ENCODE results near the gene TMEM259.

Gene TMEM259

DNA sequence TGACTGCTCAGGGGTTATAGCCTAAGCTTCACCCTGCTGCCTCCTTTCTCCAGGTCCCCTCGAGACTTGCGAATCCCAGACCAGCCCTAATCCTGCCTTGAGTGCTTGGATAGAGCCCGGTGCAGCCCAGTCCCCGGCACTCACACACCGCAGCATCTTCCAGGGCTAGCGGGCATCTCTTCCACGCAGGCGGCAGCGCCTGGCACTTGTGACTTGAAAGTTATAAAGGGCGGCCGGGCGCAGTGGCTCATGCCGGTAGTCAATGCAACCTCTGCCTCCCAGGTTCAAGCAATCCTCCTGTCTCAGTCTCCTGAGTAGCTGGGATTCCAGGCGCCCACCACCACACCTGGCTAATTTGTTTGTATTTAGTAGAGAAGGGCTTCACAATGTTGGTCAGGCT is 34.8 kb downstream of the TMEM259 start:
- DNase-seq (ENCODE audit: low spot score): no peak

DNA sequence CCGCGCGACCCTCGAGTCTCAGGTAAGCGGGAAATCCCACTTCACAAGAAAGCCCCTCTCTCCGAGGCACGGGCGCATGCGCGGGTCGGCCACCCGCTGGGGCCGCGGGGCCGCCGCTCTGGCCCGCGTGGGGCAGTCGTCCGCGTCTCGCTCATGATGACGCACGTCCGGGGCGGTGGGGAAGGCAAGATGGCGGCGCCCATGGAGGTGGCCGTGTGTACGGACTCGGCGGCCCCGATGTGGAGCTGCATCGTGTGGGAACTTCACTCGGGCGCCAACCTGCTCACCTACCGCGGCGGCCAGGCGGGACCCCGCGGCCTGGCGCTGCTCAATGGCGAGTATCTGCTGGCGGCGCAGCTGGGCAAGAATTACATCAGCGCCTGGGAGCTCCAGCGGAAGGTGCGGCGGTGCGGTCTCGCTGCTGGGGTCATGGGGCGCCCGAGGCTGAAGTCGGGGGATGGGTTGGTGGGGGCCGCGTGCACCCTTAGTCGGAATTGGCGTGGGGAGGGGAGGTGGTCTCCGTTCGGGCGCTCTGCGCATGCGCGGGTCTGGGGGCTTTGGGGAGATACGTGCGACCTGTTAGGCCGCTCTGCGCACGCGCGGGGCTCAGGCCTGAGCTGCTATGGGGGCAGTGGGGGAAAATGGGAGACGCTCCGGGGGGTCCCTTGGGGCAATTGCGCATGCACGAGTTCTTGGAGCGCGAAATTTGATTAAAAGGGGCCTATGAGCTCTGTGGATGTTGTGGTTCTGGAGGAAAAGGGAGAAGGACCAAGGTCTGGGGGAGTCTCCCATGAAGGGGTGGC is 36.6 kb downstream of the TMEM259 start, which contains the start of gene WDR18:
WDR18 (plus strand) TSS at position 181 of the 803 bp plus-strand sequence; CDS start at position 190, 9 bp downstream.
- DNase-seq (ENCODE audit: low spot score): peak; percentile 94

DNA sequence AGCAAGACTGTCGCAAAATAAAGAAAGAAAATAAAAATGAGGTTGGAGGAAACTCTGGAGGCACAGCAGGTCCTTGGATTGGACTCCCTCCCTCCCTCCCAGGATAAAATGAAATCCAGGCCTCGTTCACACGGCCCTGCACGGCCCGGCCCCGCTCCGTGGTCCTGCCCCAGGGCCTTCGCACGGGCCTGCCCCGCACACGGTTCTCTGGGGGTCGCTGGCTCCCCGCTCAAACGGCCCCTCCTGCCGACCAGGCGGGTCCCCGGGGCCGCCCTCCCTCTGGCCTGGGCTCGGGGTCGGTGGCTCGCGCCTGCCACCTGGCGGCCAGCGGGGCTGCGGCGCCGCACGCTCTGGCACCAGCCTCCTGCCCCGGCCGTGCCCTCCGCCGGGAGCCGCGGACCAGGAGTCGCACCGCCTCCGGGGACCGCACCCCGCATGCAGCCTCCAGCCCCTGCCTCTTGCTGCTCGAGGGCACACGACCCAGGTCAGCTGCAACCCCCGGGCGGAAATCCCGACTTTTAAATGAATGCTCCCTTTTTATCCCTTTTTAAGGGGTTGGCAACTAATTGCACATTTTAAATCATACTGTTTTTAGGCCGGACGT is 38.3 kb downstream of the TMEM259 start:
- DNase-seq (ENCODE audit: low spot score): peak; percentile 57

DNA sequence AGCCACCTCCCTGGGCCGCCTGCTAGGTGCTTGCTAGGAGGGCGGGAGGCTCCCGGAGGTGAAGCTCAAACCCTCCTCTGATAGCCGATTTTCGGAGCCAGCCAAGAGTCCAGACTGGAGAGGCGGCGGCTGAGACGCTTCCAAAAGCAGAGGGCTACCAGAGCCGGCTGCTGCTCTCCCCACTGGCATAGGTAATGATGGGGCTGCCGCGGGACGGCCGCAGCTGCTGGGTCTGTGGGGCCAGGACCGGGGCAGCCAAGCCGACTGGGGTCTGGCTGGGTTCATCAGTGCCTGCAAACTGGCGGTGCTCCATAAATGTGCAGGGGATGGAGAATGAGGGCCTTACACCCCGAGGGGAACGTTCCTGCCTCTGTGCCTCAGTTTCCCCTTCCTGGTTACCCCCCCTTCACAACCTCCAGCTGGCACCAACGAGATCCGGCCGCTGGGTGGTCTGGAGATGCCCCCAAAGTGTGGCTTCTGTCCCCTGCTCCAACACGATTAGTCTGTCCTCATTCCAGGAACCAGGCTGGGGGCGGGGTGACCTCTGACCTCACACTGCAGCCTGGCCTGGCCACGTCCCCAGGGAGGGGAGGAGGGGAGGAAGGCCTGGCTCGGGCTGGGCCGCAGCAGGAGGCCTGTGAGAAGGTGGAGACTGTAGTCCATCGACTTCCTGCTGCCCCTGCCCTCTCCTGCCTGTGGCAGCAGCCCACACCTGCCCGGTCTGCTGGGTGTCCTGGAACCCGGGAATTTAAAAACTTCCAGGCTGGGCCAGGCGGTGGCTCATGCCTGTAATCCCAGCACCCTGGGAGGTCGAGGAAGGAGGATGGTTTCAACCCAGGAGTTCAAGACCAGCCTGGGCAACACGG is 40.6 kb downstream of the TMEM259 start:
- no peak for DNase-seq (ENCODE audit: low spot score)

- no peak for DNase-seq (ENCODE audit: low spot score)
Observed at GRCh38 chr19:979318-979741, 41.6 kb downstream of the TMEM259 start.

DNA sequence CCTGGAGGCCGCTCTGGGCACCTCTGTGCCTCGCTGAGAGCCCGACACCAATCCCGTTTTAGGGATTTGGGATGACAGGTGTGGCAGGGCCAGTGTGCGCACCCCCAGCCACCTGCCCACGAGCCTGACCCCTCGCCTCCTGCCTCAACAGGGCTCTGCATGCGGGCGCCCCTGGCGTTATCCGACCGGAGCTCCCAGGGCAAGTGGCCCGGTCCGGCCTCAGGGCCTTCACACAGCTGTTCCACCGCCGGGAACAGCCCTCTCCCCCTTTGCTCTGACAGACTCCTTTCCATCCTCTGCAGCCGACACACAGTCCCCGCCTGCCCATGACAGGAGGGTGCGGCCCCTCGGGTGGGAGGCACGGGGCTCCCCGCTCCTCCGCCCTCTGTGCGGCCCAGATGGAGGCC is 43.9 kb downstream of the TMEM259 start:
- no peak for DNase-seq (ENCODE audit: low spot score)

DNA sequence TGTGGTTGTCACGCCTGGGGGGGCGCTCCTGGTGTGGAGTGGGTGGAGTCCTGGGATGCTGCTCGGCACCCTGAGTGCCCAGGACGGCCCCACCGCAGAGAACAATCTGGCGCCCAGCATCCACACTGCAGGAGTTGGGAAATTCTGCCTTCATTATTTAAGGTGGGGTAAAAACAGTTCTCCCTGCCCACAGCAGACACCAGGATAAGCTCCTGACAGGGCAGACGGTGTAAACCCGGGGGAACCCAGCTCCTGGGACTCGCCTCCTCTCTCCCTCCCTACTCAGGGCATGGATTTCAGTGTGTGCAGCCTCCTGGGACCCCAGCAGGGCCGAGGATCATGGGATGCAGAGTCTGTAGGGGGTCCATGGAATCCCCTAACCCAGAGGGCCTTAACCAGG is 44.4 kb downstream of the TMEM259 start:
- DNase-seq (ENCODE audit: low spot score): no peak

DNA sequence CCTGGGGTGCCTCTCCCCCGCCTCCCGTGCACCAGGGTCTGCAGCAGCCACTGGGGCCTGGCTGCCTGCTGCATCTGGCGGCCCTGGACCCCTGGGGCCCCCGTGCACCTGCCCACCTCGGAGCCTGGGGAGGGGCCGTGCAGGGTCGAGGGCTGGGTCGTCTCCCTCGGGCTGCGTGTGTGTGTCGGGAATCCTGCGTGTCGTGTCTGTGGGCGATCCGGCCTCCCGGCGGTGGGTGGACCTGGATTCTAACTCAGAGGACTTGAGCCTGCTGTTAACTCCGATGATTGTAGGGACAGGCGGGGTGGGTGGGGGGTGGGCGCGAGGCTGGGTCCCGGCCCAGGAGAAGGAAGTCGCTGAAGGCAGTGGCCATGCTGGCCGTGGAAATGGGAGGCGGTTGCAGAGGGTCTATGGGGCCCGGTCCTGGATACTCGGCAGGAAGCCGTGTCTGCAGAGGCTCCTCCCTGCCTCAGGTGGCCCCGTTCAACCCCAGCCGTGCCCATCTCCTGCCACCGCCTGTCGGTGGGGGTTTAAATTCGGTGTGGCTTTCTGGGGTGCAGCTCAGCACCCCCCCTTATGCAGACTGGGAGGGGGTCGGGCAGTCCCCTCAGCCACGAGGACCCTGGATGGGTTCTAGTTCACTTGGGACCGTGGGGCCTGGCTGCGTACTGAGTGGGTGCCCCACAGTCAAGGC is 46.2 kb downstream of the TMEM259 start:
- DNase-seq (ENCODE audit: low spot score): no peak

- no peak for DNase-seq (ENCODE audit: low spot score)
Observed at GRCh38 chr19:973726-974563, 47.0 kb downstream of the TMEM259 start.

GRCh38 chr19:972281-972680 is 48.6 kb downstream of the TMEM259 start:
- DNase-seq (ENCODE audit: low spot score): no peak

DNA sequence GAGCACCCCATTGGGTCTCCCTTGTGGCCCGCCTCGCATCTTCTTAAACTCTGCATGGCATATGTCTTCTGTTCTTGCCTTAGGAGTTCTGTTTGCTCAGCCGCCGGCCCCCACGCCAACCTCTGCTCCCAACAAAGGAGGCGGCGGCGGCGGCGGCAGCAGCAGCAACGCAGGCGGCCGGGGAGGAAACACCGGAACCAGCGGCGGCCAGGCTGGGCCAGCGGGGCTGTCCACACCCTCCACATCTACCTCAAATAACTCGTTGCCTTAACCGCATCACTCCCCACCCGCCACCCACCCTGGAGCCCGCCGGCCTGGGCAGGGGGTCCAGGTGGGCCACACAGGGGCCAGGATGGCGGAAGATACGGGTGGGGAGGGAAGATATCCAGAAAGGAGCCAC is 49.1 kb downstream of the TMEM259 start:
- no peak for DNase-seq (ENCODE audit: low spot score)

GRCh38 chr19:970695-971094 is 50.2 kb downstream of the TMEM259 start:
- DNase-seq (ENCODE audit: low spot score): no peak

- no peak for DNase-seq (ENCODE audit: low spot score)
Observed at GRCh38 chr19:966485-967088, 54.3 kb downstream of the TMEM259 start.

DNA sequence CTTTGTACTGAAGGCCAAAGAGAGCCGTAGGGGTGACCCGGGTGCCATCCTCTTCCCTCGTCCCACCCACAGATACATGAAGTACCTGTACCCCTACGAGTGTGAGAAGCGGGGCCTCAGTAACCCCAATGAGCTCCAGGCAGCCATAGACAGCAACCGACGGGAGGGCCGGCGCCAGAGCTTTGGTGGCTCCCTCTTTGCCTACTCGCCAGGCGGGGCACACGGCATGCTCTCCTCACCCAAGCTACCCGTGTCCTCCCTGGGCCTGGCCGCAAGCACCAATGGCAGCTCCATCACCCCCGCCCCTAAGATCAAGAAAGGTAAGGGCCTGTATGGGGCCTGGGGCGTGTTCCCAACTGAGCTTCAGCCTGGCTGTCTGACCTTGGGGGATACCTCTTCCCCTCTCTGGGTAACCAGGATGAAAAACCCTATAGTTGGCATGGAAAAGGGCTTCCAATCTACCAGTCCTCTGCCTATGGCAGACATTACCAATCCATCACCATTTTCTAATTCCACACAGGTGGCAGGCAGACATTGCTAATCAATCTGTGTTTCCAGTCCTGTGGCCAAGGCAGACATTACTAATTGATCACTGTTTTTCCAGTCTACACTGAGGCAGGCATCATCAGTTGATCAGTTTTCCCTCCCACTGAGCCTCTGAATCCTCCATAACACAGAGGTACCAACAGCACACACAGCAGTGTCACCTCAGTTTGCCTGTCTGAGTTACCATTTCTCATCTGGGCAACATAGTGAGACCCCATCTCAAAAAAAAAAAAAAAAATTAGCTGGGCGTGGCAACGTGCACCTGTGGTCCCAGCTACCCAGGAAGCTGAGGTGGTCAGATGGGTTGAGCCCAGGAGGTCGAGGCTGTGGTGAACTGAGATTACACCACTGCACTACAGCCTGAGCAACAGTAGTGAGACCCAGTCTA is 55.9 kb downstream of the TMEM259 start:
- DNase-seq (ENCODE audit: low spot score): no peak

DNA sequence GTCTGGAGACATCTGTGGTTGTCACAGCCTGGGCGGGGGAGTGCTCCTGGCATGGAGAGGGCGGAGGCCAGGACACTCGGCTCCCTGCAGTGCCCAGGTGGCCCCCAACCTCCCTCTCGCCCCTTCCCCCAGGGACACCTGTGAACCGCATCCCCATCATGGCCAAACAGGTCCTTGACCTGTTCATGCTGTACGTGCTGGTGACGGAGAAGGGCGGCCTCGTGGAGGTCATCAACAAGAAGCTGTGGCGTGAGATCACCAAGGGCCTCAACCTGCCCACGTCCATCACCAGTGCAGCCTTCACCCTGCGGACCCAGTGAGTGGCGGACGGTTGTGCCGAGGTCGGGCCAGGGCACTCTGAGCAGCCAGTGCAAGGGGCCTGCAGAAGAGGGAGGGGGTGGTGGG is 56.8 kb downstream of the TMEM259 start:
- no peak for DNase-seq (ENCODE audit: low spot score)

GRCh38 chr19:963486-963951 is 57.4 kb downstream of the TMEM259 start:
- DNase-seq (ENCODE audit: low spot score): no peak

DNA sequence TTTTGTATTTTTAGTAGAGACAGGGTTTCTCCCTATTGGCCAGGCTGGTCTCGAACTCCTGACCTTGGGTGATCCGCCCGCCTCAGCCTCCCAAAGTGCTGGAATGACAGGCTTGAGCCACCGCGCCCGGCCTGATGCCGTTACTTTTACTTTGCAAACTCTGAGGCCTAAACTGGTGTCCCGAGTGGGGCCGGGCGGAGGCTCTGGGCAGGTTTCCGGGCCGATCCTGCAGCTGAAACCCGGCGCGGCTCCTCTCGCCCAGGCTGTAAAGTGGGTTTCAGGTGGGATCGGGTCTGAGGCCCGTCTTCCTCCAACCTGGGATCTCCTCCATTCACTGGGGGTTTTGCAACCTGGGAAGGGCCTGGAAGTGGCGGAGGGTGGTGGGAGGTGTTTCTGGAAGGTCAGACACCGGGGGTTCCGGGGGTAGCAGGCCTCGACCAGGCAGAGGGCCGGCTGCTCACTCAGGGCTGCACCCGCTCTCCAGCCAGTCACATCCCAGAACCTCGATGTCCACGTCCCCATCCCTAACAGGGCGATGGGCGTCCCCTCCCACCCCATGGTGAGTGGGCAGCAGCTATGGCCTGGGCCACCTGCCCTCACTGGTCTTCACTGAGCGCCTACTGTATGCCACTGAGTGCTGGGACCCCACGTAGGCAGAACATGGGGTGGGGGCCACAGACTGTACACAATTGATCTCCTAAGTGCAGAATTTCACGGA is 58.1 kb downstream of the TMEM259 start:
- DNase-seq (ENCODE audit: low spot score): no peak

DNA sequence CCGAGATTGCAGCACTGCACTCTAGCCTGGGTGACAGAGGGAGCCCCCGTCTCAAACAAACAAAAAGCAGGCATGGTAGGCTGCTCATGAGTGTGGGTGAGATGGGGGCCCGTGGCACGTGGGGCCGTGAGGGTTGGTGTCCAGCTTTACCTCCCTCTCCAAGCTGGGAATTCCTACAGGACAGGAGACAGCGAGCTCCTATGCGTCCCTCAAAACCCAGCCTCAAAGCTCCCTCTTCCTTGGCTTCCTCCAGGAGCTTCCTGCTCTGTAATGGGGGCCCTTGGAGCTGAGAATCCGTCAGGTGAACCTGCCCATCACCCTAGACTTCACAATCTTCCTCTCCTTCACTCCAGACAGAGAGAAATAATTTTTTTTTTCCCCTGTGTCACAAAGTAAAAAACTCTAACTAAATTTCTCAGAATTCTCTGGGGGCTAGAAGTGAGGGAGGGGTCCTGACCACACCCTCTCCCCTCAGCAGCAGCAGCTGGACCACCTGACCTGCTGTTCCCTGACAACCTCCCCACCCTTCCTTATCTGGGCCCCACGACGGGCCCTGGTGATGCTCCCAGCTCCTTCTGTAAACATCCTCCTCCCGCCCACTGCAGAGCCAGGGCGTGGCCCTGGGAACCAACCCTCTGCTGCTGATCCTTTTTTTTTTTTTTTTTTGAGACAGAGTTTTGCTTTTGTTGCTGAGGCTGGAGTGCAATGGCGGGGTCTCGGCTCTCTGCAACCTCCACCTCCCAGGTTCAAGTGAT is 58.9 kb downstream of the TMEM259 start:
- DNase-seq (ENCODE audit: low spot score): no peak
